Measurements from ENCODE around the gene LCP2. TPM values are rescaled to one million over a fixed set of nuclear protein-coding genes. Genes with fewer than 3 reads are reported as not detected.

The LCP2 gene
- total RNA-seq, 1 experiment from 2014 or later = 0.50 TPM

DNA sequence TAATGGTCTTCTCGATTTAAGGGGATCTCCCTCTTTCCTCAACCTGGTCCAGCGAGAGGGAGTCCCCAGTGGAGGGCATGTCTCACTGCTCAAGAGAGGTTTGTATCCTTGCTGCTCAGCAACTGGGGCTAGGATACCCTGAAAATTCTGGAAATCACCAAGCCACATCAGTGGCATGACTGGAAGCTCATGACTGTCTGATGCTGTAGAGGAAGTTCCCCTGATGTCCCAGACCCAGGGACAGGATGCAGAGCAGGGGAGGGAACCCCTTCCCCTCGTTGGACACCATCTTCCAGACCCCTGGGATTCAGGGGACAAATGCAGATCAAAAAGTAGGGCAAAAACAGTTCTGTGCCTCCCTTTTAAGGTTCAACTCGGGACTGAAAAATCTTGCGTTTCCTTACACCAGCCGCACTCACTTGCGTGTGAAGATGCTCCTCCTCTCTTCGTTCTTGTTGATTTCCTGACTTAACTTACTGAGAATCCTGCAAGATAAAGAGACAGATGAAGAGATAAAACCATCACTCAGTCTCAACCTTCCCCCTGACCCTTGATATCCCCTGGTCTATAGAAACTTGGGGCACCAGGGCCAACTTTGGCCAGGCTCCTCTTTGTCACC lies 22.1 kb downstream of the LCP2 start:
- no peak for DNase-seq (ENCODE audit: low read depth)

DNA sequence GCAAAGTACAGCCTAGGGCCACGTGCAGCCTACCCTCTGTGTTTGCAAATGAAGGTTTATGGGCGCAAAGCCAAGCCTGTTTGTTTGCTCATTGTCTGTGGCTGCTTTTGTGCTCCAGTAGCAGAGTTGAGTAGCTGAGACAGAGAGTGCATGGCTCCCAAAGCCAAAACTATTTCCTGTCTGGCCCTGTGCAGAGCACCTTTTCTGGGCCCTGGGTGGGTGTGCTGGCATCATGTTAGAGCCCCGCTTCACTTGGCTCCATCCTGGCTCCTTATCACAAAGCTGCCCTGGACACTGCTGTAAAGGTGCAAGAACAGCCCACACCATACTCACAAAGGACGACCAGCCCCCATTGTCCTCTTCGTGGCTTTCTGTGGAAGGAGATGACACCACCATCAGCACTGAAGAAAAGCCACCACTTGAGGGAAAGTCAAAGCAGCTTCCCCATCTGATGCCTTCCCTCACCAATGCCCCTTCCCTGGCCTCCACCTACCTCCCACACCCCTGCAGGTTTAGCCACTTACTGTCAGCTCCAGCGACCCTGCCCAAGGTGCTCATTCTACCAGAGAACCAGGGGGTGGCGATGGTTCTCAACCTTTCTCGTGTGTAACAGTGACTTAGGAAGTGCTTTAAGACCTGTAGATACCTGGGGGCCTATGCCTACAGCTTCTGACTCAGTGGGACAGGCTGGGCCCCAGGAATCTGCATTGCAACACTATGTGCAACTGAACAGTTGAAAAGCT lies 23.4 kb downstream of the LCP2 start:
- DNase-seq (ENCODE audit: low read depth) = no peak

DNA sequence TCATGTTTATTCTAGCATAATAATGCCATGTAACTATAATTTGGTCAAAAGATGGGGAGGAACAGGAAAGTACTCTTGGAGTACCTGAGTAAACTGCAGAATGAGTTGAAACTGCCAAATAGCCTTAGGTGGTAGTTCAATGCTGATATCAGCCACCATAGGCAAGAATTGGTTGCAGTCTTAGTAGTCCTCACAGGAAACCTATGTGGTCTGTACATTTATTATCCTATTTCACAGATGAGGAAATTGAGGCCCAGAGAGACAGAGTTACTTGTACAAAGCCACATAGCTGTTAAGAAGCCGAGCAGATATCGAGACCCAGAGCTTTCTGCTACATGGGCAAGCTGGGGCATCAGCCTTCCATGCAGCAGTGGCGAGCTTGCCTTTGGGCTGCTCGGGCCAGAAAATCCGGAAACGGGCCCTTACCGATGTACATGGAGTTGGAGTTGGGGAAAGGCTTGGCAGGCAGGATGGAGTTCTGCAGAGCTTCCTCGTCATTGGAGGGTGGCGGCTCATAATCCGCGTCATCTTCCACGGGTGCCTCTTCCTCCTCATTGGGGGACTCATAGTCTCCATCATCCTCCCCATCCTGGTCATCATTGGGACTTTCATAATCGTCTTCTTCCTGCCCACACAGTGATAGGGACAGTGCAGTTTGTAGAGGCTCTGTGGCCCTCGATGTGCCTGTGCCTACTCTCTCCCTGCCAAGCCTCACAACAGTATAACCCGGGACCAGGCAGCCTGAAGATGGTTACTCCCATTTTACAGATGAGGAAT lies 27.1 kb downstream of the LCP2 start:
- no peak for DNase-seq (ENCODE audit: low read depth)

DNA sequence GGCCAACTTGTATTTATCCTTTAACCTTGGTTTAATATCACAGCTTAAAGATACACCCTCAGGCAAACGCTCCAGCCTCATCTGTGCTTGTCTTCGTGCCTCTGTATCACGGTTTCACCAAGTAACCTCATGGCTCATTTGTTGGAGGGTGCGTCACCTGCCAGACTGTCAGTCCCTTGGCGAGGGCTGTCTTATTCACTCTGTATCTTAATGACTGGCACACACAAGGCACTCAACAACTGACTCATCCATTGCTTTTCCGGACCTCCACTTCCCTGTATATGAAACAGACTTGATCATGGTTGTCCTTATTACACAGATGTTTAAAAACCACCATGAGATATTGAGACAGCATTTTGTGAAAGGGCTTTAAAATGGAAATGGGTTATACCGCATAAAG lies 28.0 kb downstream of the LCP2 start:
- peak; percentile 93 for DNase-seq (ENCODE audit: low read depth)

DNA sequence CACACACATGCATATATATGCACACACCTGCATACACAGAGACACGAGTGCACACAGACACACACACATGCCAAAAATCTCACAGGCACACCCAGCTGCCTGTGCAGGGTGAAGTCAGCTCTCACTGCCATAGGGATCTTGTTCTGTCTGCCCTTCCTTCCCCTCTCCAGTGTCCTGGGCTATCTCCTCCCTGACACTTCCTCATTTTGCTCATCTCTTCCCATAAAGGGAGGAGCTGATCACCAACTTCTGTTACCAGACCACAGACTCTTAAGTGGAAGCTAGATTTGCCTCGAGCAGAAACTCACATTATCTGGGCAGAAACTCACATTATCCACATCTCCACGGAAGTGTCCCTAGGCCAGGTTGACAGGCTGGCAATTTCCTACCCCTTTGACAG lies 28.7 kb downstream of the LCP2 start:
- no peak for DNase-seq (ENCODE audit: low read depth)

DNA sequence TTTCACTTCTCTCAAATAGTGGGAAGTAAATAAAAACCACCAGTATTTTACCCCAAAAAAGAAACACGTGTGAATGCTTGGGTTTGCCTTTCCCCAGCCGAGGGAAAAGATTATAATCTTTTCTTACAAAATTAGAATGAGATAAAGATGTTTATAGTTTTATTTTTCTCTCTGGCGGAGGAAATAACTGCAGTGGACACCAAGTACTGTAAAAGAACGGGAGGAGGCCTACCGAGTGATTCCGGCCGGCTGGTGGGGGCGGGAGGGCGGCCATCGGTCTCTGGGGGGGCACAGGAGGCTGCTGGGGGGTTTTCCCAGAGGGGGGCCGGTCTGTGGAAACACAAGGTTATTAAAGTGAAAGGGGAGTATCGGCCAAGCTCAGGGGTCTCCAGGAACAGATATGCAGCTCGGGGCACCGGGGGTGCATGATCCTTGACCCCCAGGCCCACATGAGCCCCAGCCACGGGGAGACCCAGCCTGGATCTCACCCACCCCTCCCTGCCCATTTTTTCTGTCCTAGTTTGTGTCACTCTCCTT lies 29.4 kb downstream of the LCP2 start:
- no peak for DNase-seq (ENCODE audit: low read depth)

DNA sequence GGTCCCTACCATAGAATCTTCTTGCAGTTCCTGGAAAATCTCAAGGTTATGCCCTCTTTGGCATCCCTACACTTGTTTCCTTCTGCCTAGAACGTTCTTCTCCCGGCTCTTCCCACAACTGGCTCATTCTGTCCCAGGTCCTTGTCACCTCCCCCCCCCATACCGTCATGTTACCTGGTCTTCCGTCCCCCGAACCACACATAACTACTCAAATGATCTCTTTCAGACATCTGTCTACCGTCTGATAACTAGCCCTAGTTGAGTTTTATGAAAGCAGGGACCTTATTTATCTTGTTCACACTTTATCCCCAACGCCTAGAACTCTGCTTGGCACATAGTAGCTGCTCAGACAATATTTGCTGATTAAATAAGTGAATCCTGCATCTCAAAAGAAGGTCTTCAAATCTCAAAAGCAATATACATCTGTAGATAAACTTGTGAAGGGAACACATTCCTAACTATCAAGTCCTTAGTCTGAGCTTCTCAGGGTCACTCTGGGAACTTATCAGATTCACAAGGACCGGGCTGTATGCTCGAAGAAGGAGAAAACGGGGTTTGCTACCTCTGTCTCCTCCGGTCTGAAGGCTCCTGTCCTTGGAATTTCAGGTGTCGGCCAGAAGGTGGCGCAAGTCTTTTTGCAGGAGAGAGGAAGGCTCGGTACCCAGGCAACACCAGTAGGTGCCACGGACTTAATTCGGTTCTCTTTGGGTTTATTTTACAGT lies 30.0 kb downstream of the LCP2 start:
- DNase-seq (ENCODE audit: low read depth) = peak; percentile 62

DNA sequence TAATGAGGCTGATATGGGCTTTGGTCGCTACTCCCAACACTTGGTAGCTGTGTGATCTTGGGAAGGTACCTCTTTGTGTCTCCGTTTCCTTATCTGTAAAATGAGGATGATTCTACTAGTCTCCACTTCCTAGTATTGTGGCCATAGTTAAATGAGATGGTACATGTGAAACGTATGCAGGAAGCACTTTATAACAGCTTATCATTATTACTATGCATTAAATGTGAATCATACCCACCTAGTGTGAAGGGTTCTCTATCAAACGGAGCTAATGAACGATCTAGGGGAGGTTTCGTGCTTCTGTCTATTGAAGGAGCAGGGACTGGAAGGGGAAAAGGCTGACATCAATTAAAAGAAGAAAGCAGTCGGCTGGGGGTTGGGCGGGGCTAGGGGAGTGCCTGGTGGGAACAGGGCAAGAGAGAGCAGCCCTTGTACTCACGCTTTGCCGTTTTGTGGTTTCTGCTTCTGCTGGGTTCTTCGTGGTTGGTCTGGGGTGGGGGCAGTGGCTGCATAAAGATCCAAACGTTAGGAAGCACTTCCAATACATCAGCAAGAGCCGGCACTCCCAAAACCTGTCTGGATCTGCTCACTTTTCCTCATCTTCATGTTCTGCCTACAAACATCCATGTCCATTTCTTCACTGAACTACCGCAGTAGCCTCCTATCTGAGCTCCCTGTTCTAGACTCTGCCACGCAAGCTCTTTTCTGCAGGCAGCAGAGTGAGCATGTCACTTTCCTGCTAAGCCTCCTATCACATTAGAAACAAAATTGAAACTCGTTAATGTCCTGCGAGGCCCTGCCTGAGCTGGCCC lies 30.8 kb downstream of the LCP2 start:
- DNase-seq (ENCODE audit: low read depth) = no peak

DNA sequence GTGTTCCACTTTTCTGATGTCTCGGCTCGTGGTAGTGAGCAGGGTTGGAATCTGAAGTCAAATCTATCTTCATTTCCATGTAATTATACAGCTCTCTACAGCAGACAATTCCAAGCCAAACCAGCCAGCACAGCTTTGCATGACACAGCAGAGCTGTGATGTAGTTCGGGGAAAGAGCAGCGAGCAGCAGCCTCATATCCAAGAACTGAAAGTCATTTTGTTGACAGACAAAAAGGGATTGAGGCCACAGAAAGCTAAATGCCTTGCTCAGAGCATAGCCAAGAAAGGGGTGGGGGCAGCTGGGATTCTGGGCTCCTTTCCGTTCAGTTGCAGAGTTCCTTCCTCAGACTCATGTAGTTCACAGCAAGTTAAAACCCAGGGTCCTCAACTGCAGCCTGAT lies 32.1 kb downstream of the LCP2 start:
- no peak for DNase-seq (ENCODE audit: low read depth)

DNA sequence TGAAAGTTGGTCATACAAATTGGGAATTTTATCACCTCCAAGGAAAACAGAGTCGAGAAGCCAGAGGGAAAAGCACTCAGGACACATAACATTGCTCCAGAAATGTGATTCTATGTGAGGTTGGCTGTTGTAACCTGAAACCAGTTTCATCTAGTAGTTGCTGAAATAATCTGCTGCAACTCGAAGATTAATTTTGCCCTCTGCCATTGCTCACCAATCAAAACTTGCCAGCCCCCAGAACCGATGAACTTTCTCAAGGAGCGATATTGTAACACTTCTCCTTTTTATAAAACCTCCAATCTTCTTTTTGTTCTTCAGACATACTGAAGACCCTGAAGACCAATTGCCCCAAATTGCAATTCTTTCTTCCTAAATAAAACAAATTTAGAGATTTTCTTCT lies 33.7 kb downstream of the LCP2 start:
- no peak for DNase-seq (ENCODE audit: low read depth)

DNA sequence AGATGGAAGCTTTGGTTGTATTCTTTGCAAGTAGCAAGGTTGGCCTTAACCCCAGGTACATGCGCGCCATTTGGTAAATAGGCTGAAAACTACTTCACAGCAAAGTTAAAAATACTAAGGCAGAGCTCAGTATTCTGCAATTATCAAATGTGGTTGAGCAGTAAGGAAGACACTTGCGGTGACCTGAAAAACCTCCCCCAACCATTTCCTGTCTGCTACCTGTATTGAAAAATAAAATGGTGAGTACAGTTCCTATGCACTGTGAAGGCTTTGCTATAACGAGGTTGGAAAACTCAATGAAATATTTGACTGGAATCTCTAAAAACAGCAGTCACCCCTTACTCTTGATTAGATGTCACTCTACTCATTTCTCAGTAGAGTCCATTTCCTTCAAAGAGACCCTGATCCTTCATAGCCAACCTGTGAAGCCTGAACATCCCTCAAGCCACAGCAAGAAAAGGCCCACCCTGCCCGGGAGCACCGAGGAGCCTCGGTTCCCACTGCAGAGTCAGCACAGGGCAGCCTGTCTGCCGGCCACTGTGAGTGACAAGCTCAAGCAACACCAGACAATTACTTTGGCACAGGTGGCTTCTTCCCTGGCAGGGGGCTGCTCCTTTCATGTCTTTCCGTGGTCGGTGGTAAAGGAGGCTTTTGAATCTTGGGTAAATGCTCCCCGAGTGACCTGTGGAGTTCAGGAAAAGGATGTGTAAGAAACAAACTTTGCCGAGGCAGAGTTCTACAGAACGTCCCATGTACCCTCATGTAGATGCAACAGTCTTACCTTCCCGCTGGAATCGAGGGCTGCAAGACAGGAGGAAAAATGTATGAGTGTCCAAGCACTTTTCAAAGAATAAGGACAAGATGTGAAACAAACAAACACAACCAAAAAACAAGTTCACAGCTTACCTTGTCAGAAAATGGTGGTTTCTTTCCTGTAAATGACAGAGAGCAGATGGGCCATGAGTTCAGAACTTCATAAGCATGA lies 35.2 kb downstream of the LCP2 start:
- no peak for DNase-seq (ENCODE audit: low read depth)

DNA sequence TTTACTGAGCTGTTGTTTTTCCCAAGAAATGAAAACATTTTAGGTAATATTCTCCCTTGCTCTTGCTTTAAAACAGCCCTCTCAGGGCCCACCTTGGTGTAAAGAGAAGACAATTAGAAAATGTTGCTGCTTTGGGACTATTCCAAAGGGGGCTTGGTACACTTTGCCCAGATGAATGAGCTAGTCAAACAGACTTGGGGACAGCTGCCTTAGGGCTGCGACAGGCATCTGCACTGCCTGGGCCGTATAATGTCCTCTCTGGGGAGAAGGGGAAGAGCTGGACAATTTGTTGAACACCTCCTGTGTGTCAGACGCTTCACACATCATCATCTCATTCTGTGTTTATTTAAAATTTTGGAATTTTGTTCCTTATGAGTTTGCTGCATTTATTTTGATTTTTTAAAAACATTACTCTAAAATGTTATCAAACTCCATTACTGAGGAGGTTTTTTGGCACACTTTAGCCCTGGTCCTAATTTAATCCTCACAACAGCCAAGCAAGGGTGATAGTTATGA lies 36.0 kb downstream of the LCP2 start:
- no peak for DNase-seq (ENCODE audit: low read depth)

DNA sequence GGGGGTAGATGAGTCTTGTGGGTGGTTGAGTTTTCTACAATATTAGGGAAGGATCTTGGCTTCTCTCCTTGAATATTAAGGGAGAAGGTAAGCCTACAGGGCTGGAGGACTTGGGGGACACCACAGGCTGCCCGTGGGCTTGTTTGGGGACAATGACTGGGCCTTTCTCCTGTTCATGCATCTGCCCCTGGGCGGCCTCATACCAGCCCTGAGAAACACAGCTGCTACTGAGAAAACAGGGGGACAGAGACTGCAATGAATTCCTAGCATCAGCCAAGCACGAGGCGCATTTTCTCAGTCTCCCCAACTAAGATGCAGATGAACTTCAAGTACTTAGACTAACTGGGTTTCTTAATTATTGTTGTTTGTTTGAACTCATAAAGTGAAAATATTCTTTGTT lies 40.2 kb downstream of the LCP2 start:
- DNase-seq (ENCODE audit: low read depth) = no peak

DNA sequence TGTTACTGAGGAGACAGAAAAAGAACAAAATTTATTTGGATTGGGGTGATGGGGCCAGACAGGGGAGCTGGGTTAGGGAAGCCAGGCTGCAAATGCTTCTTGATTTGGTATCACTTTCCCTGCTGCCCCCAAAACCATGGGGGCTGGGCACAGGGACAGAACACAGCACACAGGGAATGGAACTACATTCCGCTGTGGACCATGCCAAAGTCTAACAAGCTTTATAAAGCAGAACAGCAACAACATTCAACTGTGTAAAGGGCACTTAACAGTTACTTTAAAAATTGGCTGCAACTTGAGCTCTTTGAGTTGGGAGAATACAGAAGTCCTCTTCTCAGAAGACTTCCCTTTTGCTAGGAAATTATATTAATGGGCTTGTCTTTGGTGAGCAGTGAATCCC lies 41.0 kb downstream of the LCP2 start:
- DNase-seq (ENCODE audit: low read depth) = no peak

DNA sequence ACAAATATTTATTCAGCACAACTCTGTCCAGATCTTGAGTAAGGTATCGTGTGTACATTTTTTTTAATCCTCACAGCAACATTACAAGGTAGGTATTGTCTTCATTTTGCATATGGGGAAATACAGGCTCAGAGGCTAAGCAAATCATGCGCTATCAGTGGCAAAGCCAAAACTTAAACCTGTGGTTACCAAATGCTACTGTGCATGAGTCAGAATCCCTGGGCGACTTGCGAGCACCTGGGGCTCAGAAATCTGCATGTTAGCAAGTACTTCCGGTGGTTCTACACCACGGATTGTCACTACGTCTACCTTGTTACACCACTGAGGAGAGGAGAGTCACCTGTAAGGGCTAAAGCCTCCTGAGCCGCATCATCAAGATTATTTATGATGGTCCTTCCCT lies 43.5 kb downstream of the LCP2 start:
- DNase-seq (ENCODE audit: low read depth) = no peak

DNA sequence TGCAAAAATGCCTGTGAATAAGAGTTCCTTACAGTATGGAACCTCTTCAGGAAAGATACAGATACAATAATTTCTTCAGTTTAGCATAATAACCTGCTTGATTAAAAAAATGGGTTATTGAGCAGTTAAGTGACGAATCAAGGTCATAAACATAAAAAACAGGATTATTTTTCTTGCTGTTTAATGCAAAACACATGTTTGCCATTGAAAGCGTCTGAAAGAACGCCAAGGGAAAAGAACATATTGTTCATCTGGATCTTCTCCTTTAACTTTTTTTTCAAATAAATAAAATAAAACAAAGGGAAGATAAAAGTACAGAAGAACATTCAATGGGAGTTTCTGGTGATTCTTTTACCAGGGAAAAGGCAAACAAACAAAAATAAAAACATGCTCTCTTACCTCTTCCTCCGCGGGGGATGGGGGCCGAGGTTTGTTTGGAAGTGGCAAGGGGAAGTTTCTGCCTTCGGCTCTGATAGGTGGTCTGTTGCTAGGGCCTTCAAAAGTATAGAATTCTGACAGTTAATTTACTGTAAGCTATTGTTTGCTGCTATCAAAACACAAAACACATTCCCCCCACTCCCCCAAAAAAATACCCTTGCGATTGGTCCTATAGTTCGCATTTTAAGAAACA lies 44.7 kb downstream of the LCP2 start:
- no peak for DNase-seq (ENCODE audit: low read depth)

DNA sequence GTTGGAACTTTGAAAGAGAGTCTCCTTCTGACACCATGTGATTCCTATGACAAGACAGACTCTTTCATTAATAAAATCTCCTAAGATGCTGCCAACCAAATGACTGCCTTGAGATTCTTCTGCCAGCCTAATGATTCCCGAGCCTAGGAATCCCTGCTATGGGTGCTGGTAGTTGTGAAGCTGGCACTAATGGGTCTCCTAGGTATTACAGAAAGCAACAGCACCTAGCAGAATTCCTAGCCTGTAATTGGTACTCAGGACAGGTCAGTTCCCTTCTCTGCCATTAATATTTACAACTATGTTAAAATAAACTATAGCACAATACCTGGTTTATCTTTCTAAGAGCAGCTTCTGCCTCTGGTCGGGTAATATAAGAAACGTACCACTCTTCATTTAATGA lies 45.5 kb downstream of the LCP2 start:
- DNase-seq (ENCODE audit: low read depth) = no peak

DNA sequence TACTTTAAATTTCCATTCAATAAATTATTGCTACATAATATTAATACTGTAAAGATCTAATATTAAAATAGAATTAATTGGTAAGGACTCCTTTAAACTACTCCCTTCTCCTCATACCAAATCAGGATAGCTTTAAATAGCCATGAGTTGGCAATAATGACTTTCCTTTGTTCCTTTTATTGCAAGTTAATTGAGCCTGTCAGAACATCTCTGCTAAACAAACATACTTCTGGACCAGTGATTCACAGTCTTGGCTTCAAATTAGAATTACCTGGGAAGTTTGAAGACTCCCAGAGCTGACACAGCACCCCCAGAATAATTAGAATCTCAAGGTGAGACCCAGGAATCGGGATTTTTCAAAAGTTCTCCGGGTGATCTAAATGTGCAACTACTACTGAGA lies 46.1 kb downstream of the LCP2 start:
- DNase-seq (ENCODE audit: low read depth) = no peak

DNA sequence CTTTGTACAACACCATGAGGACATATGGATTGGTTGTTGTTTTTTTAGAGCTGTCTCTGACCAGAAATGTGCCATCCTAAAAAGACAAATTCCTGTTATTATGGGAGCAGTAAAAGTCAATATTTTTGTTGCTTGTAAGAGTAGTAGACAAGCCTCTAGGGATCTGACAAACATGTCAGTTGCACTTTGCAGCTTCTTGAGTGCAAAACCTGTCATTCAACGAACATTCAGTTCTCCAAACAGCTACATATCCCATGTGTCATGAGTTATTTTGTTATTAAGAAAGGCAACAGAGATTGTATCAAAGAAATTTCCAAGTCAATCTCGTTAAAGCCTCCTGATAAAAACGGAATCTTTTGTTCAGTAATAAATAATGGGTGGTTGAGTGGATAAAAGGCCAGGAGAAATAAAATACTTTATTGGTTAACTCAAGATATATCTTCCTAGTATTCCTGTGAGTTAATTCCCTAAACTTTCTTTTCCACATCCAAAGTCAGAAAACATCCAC lies 46.7 kb downstream of the LCP2 start:
- no peak for DNase-seq (ENCODE audit: low read depth)
